Measurements from ENCODE around the gene ACTL8.

The ACTL8 gene

DNA sequence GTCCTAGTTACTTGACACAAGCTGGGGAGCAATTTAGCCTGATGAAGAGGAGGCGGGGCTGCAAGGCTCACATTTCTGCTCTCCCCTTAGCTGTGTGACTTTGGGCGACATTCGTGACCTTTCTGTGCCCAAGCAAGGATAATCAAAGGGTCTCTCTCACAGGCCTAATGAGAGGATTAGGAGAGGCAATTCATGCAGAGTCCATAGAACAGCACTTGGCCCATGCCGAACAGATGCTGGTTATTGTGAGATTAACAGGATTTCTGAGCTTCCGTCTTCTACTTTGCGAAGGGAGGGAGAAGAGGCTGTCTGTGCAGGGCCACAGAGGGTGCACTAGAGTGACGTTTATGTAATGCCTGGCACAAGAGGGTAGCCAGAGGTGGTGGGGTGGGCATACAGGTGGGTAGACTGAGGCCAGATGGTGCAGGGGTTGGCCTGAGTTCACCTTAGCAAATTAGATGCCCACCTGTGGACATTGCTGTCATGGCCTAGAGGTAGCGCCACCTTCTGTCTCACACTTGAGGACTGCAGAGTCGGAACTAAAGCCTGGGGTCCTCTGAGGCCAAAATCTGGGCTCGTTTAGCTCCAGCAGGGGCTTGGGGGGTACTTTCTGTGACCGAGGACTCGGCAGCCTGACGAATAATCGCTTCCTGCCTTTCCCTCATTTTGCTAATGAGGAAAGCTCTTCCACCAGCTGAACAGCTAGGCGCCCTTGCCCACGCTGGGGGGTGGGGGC lies 18.6 kb downstream of the ACTL8 start:
- TF ChIP-seq, protein P1, sequence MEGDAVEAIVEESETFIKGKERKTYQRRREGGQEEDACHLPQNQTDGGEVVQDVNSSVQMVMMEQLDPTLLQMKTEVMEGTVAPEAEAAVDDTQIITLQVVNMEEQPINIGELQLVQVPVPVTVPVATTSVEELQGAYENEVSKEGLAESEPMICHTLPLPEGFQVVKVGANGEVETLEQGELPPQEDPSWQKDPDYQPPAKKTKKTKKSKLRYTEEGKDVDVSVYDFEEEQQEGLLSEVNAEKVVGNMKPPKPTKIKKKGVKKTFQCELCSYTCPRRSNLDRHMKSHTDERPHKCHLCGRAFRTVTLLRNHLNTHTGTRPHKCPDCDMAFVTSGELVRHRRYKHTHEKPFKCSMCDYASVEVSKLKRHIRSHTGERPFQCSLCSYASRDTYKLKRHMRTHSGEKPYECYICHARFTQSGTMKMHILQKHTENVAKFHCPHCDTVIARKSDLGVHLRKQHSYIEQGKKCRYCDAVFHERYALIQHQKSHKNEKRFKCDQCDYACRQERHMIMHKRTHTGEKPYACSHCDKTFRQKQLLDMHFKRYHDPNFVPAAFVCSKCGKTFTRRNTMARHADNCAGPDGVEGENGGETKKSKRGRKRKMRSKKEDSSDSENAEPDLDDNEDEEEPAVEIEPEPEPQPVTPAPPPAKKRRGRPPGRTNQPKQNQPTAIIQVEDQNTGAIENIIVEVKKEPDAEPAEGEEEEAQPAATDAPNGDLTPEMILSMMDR (IDR thresholded peaks at IDR 0.05; ENCODE audit: low read depth, low read length, missing control alignments): no peak
- no peak for DNase-seq (ENCODE audit: extremely low read depth, low read depth)
- H3K4me3 ChIP-seq (replicated peaks; ENCODE audit: low read depth, low read length): no peak overlapping the region

DNA sequence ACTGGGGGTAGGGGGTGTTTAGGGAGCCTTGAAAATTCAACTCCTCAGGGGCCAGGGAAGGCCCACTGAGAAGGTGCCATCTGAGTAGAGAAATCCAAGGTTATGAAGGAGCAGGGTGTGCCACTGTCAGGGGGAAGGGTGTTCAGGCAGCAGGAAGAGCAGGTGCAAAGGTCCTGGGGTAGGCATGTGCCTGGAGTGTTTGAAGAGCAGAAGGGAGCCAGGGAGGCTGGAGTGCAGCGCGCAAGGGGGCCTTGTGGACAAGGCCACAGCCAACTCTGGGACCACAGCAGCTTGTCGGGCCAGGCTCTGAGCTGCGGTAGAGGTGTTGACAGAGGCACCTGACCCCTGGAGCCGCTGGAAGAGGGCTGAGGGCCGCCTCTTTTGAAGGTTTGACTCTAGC lies 19.3 kb downstream of the ACTL8 start:
- no peak for DNase-seq (ENCODE audit: extremely low read depth, low read depth)
- TF ChIP-seq, protein P1 (IDR thresholded peaks at IDR 0.05; ENCODE audit: low read depth, low read length, missing control alignments): no peak
- no peak overlapping the region for H3K4me3 ChIP-seq (replicated peaks; ENCODE audit: low read depth, low read length)

DNA sequence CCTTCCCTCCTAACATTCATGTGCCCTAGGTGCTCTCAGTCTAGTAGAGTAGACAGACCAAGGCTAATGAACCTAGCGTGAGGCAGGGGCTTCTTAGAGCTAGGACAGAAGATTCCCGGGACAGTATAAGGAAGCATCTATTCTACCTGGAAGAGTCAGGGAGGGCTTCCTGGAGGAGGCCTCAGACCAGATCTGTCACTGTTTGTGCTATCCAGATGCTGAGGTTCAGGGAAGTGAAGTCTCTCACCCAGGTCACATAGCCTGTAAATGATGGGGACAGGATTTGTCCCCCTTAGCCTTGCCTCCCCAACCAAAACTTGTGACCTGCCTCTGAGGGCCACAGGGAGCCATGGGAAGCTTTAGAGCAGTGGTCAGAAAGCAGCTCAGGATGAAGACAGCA lies 20.7 kb downstream of the ACTL8 start:
- DNase-seq (ENCODE audit: extremely low read depth, low read depth): no peak
- TF ChIP-seq, protein P1 (IDR thresholded peaks at IDR 0.05; ENCODE audit: low read depth, low read length, missing control alignments): no peak
- no peak overlapping the region for H3K4me3 ChIP-seq (replicated peaks; ENCODE audit: low read depth, low read length)

DNA sequence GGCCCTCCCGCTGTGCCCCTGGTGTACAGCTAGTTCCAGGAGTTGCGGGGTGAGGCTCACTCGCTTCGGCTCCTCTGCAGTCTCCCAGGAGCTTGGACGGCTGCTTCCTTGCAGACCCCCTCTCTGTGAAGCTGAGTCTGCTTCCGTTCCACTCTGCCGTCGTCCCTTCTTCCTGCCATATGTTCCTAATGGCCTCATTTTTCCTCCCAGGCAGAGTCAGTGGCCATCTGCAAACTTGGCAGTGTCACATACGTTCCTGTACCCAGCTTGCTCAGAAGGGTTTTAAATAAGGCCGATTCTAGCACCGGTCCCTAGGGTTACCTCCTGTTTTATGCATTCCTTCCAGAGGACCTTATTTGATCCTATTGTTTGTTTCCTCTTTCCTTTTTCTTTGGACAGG lies 21.3 kb downstream of the ACTL8 start:
- H3K4me3 ChIP-seq (replicated peaks; ENCODE audit: low read depth, low read length): no peak overlapping the region
- DNase-seq (ENCODE audit: extremely low read depth, low read depth): no peak
- TF ChIP-seq, protein P1 (IDR thresholded peaks at IDR 0.05; ENCODE audit: low read depth, low read length, missing control alignments): no peak

DNA sequence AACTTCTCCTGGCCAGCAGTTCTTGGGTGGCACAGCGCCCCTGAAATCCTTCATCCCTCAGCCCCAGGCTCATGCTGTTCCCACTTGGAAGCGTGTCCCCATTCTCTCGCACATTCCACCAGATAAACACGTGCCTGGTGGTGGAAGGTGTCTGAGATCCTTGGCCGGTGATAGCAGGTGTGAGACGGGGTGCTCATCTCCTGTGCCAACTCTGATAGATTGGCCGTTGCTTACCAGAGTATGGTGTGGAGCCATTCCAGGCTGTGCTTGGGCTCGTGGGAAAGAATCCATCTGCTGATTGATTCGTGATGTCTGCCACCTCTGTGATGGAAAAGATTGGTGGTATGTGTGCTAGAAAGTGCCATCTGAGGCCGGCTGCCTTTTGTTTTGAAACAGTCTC lies 22.2 kb downstream of the ACTL8 start:
- no peak overlapping the region for H3K4me3 ChIP-seq (replicated peaks; ENCODE audit: low read depth, low read length)
- TF ChIP-seq, protein P1 (IDR thresholded peaks at IDR 0.05; ENCODE audit: low read depth, low read length, missing control alignments): no peak
- DNase-seq (ENCODE audit: extremely low read depth, low read depth): no peak

DNA sequence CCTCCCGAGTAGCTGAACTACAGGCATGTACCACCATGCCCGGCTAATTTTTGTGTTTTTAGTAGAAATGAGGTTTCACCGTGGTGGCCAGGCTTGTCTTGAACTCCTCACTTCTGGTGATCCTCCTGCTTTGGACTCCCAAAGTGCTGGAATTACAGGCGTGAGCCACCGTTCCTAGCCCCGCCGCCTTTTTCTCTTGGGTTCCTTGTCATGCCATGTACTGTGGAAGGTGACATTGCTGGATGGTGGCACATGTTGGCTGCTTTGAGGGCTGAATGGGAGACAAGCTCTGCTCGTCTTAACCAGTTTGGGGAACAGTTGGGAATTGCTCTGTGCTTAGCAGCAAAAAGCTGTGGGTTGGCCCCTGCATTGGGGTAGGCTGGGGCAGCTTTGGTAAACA lies 22.7 kb downstream of the ACTL8 start:
- H3K4me3 ChIP-seq (replicated peaks; ENCODE audit: low read depth, low read length): no peak overlapping the region
- TF ChIP-seq, protein P1 (IDR thresholded peaks at IDR 0.05; ENCODE audit: low read depth, low read length, missing control alignments): no peak
- no peak for DNase-seq (ENCODE audit: extremely low read depth, low read depth)

DNA sequence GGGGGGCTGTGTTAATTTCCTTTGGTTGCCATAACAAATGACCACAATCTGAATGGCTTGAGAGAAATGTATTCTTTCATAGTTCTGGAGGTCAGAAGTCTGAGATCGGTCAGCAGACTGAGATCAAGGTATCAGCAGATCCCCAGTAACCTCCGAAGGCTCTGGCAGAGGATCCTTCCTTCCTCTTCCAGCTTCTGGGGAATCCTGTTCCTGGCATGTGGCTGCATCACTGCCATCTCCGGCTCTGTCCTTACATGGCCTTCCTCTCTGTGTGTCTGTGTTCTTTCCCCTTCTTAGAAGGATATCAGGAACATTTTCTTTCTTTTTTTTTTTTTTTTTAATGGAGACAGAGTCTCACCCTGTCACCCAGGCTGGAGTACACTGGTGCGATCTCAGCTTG lies 25.8 kb downstream of the ACTL8 start:
- H3K4me3 ChIP-seq (replicated peaks; ENCODE audit: low read depth, low read length): no peak overlapping the region
- no peak for DNase-seq (ENCODE audit: extremely low read depth, low read depth)
- TF ChIP-seq, protein P1 (IDR thresholded peaks at IDR 0.05; ENCODE audit: low read depth, low read length, missing control alignments): no peak

Data from HFF-Myc (cell line).